Keratinocyte (primary cell): Measurements from ENCODE around the gene FBXW9.
"Not testable (repeated sequence)": the region's sequence is repeated elsewhere in the genome, so short reads cannot be mapped to it uniquely, and the experiment has no call there.

Experiments used
- CTCF ChIP-seq, 3 experiments: IDR thresholded peaks in 1 of 3; conservative IDR thresholded peaks in 1 of 3; optimal IDR thresholded peaks in 1 of 3; 2 replicates in 2 of 3; 3 replicates in 1 of 3; pipeline versions ENCODE3 to v1.5.1; 2011; ENCODE audit warnings: low read length in 3 of 3, mild to moderate bottlenecking in 3 of 3, moderate library complexity in 2 of 3, control low read depth in 1 of 3, inconsistent platforms in 1 of 3; ENCODE audit not compliant: insufficient read depth in 2 of 3; ENCODE audit errors: extremely low read depth in 1 of 3
- EZH2 ChIP-seq: IDR thresholded peaks from one replicate; pipeline ENCODE4 v1.6.1; 2012; ENCODE audit warnings: inconsistent platforms, mild to moderate bottlenecking, low read length, moderate library complexity

GRCh38 chr19:12643716-12644115 is 52.7 kb downstream of the FBXW9 start:
- TF ChIP-seq EZH2; CTCF (optimal IDR thresholded peaks at IDR 0.05 in 1 of 3, IDR thresholded peaks at IDR 0.05 in 1 of 3, conservative IDR thresholded peaks at IDR 0.05 in 1 of 3; ENCODE audit: extremely low read depth in 1 of 3, insufficient read depth in 2 of 3, low read length in 3 of 3): not testable (repeated sequence)
